GM12878 (cell line): ENCODE results near the gene IGF2R. TPM values are rescaled to one million over a fixed set of nuclear protein-coding genes. Genes with fewer than 3 reads are reported as not detected.

Source experiments
- ASH2L ChIP-seq: fragments of 300-600, 200-600 bp; sonication (generic); IDR thresholded peaks from 2 replicates; pipeline ENCODE4 v1.6.1; 2017; ENCODE audit warnings: low read depth, mild to moderate bottlenecking, borderline replicate concordance
- BACH1 ChIP-seq: fragments of 450-650 bp; IDR thresholded peaks from 2 replicates; pipeline ENCODE4 v1.6.1; 2017; ENCODE audit warnings: mild to moderate bottlenecking, borderline replicate concordance
- JUND ChIP-seq: IDR thresholded peaks from 2 replicates; pipeline ENCODE4 v1.6.1; 2012; ENCODE audit warnings: low read depth, mild to moderate bottlenecking, low read length, improper control_type of control experiment, moderate library complexity
- MEF2A ChIP-seq: IDR thresholded peaks from 2 replicates; pipeline ENCODE4 v1.6.1; 2011; ENCODE audit warnings: low read depth, mild to moderate bottlenecking, low read length, moderate library complexity; ENCODE audit not compliant: insufficient read depth
- MYC ChIP-seq: IDR thresholded peaks from 2 replicates; pipeline ENCODE4 v1.6.1; 2011; ENCODE audit warnings: mild to moderate bottlenecking, low read length, moderate library complexity, inconsistent platforms; ENCODE audit not compliant: insufficient read depth, insufficient replicate concordance, insufficient read length, severe bottlenecking
- NR2C2 ChIP-seq: IDR thresholded peaks from 2 replicates; pipeline ENCODE4 v1.6.1; 2011; ENCODE audit warnings: borderline replicate concordance, low read depth; ENCODE audit not compliant: control insufficient read depth, insufficient read length
- SMAD5 ChIP-seq: IDR thresholded peaks from 2 replicates; pipeline ENCODE4 v1.6.1; 2016; ENCODE audit warnings: antibody characterized with exemption, low read depth
- TAF1 ChIP-seq: IDR thresholded peaks from 2 replicates; pipeline ENCODE4 v1.6.1; 2011; ENCODE audit warnings: mild to moderate bottlenecking, low read depth, low read length, borderline replicate concordance
- TCF7 ChIP-seq: IDR thresholded peaks from 2 replicates; pipeline ENCODE4 v1.6.1; 2014; ENCODE audit warnings: antibody characterized with exemption, borderline replicate concordance
- ZBED1 ChIP-seq: IDR thresholded peaks from 2 replicates; pipeline ENCODE4 v1.6.1; 2016; ENCODE audit warnings: borderline replicate concordance
- ZNF207 ChIP-seq: fragments of 450-650 bp; IDR thresholded peaks from 2 replicates; pipeline ENCODE4 v1.6.1; 2014; ENCODE audit warnings: antibody characterized with exemption, mild to moderate bottlenecking, borderline replicate concordance
- polyA plus RNA-seq, 11 experiments: library from polyadenylated mRNA; depleted of rRNA in 4 of 11; unstranded in 6 of 11; stranded (reverse) in 5 of 11; fragments of >200 nt; fragmentation: Nextera tagmentation in 4 of 11; fragmentation: Illumina TruSeq in 1 of 11; extraction: Ambion mirVana in 4 of 11; extraction: Trizol in 1 of 11; gene quantifications; 1 replicate in 1 of 11; 2 replicates in 10 of 11; pipeline versions ENCODE4 v1.2.1 to v1.2.3, GENCODE V29; 2011 to 2016; ENCODE audit warnings: inconsistent platforms in 2 of 11, missing spikeins in 2 of 11, low read depth in 1 of 11
- total RNA-seq, 4 experiments: library from RNA; depleted of rRNA in 3 of 4; stranded (reverse); fragments of >200 nt in 3 of 4; fragmentation: Illumina TruSeq in 1 of 4; extraction: Trizol in 1 of 4; gene quantifications; 2 replicates each; pipeline versions ENCODE4 v1.2.1 to v1.2.3, GENCODE V29; 2013 to 2021
- TF ChIP-seq, protein P1 (sequence below): fragments of 450-650 bp; IDR thresholded peaks from 2 replicates; pipeline ENCODE4 v1.6.1; 2017; ENCODE audit warnings: mild to moderate bottlenecking, moderate library complexity
- TF ChIP-seq, protein P2 (sequence below): fragments of 450-650 bp; IDR thresholded peaks from 2 replicates; pipeline ENCODE4 v1.6.1; 2016; ENCODE audit warnings: mild to moderate bottlenecking
- TF ChIP-seq, protein P3 (sequence below): fragments of 450-650 bp; IDR thresholded peaks from 2 replicates; pipeline ENCODE4 v1.6.1; 2018; ENCODE audit warnings: borderline replicate concordance, mild to moderate bottlenecking; ENCODE audit not compliant: partially characterized antibody
- TF ChIP-seq, protein P4 (sequence below): IDR thresholded peaks from 2 replicates; pipeline ENCODE4 v1.6.1; 2011; ENCODE audit warnings: low read depth, mild to moderate bottlenecking, low read length, moderate library complexity, borderline replicate concordance; ENCODE audit errors: extremely low read depth
- TF ChIP-seq, protein P5 (sequence below): fragments of 450-650 bp; IDR thresholded peaks from 2 replicates; pipeline ENCODE4 v1.6.1; 2017; ENCODE audit warnings: borderline replicate concordance
- TF ChIP-seq, protein P6 (sequence below): IDR thresholded peaks from 2 replicates; pipeline ENCODE4 v1.6.1; 2012; ENCODE audit warnings: low read depth, low read length, improper control_type of control experiment

Gene IGF2R
- total and polyA plus RNA-seq, 10 of the 15 experiments (the other 5 are each of a cell fraction or from before 2014, with no cell fraction given): 1.00 to 40.1 (median 16.8) TPM

DNA sequence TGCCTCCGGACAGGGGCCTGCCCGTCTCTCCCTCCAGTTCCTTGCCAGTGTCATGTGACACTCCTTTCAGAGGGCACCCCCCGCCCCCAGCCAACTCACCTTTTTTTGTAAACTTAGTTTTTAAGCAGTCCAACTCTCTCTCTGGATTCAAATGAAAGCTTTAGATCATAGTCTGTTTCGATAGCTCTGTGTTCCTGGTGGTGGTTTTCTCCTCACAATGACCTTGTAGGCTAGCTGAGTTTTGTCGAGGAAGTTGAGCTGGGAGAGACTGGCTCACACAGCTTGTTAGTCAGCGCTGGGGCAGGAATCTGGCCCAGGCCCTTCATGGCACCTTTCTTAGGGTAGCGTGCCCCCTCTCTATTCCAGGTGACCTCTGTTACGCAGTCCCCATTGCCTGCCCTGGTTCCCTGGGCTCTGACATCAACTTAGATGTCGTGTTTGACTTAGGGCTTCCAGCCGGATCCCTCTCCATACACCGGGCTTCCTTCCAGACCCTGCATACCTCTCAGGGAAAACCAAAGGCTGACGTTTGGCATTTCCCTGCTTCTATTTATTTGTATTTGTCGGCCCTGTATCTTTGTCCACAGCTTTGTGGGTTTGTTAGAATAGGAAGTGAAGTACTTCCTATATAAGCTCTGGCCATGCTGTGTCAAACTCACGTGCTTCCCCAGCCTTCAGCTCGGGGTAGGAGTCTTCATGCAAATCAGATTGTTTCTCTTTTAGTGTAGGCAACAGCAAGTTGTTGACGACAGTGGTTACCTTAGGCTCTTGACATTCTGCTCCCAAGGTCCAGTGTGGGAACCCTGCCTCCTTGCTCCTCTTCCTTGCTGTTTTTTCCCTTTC lies 12.7 kb downstream of the IGF2R start (continued):
- TF ChIP-seq, protein P1, sequence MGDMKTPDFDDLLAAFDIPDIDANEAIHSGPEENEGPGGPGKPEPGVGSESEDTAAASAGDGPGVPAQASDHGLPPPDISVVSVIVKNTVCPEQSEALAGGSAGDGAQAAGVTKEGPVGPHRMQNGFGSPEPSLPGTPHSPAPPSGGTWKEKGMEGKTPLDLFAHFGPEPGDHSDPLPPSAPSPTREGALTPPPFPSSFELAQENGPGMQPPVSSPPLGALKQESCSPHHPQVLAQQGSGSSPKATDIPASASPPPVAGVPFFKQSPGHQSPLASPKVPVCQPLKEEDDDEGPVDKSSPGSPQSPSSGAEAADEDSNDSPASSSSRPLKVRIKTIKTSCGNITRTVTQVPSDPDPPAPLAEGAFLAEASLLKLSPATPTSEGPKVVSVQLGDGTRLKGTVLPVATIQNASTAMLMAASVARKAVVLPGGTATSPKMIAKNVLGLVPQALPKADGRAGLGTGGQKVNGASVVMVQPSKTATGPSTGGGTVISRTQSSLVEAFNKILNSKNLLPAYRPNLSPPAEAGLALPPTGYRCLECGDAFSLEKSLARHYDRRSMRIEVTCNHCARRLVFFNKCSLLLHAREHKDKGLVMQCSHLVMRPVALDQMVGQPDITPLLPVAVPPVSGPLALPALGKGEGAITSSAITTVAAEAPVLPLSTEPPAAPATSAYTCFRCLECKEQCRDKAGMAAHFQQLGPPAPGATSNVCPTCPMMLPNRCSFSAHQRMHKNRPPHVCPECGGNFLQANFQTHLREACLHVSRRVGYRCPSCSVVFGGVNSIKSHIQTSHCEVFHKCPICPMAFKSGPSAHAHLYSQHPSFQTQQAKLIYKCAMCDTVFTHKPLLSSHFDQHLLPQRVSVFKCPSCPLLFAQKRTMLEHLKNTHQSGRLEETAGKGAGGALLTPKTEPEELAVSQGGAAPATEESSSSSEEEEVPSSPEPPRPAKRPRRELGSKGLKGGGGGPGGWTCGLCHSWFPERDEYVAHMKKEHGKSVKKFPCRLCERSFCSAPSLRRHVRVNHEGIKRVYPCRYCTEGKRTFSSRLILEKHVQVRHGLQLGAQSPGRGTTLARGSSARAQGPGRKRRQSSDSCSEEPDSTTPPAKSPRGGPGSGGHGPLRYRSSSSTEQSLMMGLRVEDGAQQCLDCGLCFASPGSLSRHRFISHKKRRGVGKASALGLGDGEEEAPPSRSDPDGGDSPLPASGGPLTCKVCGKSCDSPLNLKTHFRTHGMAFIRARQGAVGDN: peak; percentile 80
- TF ChIP-seq, protein P2, sequence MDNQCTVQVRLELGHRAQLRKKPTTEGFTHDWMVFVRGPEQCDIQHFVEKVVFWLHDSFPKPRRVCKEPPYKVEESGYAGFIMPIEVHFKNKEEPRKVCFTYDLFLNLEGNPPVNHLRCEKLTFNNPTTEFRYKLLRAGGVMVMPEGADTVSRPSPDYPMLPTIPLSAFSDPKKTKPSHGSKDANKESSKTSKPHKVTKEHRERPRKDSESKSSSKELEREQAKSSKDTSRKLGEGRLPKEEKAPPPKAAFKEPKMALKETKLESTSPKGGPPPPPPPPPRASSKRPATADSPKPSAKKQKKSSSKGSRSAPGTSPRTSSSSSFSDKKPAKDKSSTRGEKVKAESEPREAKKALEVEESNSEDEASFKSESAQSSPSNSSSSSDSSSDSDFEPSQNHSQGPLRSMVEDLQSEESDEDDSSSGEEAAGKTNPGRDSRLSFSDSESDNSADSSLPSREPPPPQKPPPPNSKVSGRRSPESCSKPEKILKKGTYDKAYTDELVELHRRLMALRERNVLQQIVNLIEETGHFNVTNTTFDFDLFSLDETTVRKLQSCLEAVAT: no peak
- TF ChIP-seq, protein P3, sequence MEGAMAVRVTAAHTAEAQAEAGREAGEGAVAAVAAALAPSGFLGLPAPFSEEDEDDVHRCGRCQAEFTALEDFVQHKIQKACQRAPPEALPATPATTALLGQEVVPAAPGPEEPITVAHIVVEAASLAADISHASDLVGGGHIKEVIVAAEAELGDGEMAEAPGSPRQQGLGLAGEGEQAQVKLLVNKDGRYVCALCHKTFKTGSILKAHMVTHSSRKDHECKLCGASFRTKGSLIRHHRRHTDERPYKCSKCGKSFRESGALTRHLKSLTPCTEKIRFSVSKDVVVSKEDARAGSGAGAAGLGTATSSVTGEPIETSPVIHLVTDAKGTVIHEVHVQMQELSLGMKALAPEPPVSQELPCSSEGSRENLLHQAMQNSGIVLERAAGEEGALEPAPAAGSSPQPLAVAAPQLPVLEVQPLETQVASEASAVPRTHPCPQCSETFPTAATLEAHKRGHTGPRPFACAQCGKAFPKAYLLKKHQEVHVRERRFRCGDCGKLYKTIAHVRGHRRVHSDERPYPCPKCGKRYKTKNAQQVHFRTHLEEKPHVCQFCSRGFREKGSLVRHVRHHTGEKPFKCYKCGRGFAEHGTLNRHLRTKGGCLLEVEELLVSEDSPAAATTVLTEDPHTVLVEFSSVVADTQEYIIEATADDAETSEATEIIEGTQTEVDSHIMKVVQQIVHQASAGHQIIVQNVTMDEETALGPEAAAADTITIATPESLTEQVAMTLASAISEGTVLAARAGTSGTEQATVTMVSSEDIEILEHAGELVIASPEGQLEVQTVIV: no peak
- no peak for TF ChIP-seq BACH1
- no peak for TF ChIP-seq MYC
- no peak for TF ChIP-seq ZNF207
- 0 out of 2 replicates have a peak, but pooled peaks have one; percentile 39 for TF ChIP-seq TAF1
- TF ChIP-seq NR2C2: no peak
- no peak for TF ChIP-seq ASH2L
- no peak for TF ChIP-seq MEF2A
- TF ChIP-seq SMAD5: no peak
- TF ChIP-seq, protein P4, sequence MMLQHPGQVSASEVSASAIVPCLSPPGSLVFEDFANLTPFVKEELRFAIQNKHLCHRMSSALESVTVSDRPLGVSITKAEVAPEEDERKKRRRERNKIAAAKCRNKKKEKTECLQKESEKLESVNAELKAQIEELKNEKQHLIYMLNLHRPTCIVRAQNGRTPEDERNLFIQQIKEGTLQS: no peak
- TF ChIP-seq, protein P5, sequence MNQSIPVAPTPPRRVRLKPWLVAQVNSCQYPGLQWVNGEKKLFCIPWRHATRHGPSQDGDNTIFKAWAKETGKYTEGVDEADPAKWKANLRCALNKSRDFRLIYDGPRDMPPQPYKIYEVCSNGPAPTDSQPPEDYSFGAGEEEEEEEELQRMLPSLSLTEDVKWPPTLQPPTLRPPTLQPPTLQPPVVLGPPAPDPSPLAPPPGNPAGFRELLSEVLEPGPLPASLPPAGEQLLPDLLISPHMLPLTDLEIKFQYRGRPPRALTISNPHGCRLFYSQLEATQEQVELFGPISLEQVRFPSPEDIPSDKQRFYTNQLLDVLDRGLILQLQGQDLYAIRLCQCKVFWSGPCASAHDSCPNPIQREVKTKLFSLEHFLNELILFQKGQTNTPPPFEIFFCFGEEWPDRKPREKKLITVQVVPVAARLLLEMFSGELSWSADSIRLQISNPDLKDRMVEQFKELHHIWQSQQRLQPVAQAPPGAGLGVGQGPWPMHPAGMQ: no peak
- no peak for TF ChIP-seq JUND
- TF ChIP-seq, protein P6, sequence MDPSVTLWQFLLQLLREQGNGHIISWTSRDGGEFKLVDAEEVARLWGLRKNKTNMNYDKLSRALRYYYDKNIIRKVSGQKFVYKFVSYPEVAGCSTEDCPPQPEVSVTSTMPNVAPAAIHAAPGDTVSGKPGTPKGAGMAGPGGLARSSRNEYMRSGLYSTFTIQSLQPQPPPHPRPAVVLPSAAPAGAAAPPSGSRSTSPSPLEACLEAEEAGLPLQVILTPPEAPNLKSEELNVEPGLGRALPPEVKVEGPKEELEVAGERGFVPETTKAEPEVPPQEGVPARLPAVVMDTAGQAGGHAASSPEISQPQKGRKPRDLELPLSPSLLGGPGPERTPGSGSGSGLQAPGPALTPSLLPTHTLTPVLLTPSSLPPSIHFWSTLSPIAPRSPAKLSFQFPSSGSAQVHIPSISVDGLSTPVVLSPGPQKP: no peak
- TF ChIP-seq ZBED1: no peak
- TF ChIP-seq TCF7: no peak
